Fibroblast of pulmonary artery (primary cell): Measurements from ENCODE around the gene RAB31.

ENCODE experiments used
- DNase-seq: peaks from one replicate; pipeline ENCODE4 v3.0.0-alpha.2; 2010; ENCODE audit warnings: low read depth
- H3K4me3 ChIP-seq: replicated peaks from 2 replicates; pipeline ENCODE4 v1.5.1; 2011; ENCODE audit warnings: low read depth, mild to moderate bottlenecking, control low read depth, low read length, moderate library complexity
- CTCF ChIP-seq: IDR thresholded peaks from 2 replicates; pipeline ENCODE4 v1.5.1; 2011; ENCODE audit warnings: mild to moderate bottlenecking, control low read depth, low read length, inconsistent platforms; ENCODE audit errors: missing control alignments

Gene RAB31

GRCh38 chr18:9738266-9738969 is 30.3 kb downstream of the RAB31 start:
- DNase-seq = no peak
- TF ChIP-seq CTCF = no peak
- no peak overlapping the region for H3K4me3 ChIP-seq

GRCh38 chr18:9739516-9739915 is 31.4 kb downstream of the RAB31 start:
- no peak for TF ChIP-seq CTCF
- H3K4me3 ChIP-seq = no peak overlapping the region

GRCh38 chr18:9740071-9740470 is 32.0 kb downstream of the RAB31 start:
- H3K4me3 ChIP-seq = no peak overlapping the region
- no peak for TF ChIP-seq CTCF
- DNase-seq = no peak

More at GRCh38 chr18:9739516-9739915, 31.4 kb downstream of the RAB31 start:
- no peak for DNase-seq

- no peak overlapping the region for H3K4me3 ChIP-seq
- DNase-seq = no peak
- TF ChIP-seq CTCF = no peak
Measured at GRCh38 chr18:9741406-9741792, 33.3 kb downstream of the RAB31 start.

GRCh38 chr18:9741793-9742523 is 33.9 kb downstream of the RAB31 start:
- peak; percentile 40 for DNase-seq
- no peak for TF ChIP-seq CTCF
- peak overlapping the region; percentile 1 for H3K4me3 ChIP-seq

GRCh38 chr18:9742524-9743131 is 34.5 kb downstream of the RAB31 start:
- TF ChIP-seq CTCF = no peak
- DNase-seq = peak; percentile 54
- H3K4me3 ChIP-seq = peak overlapping the region; percentile 1
